Lower leg skin (tissue), 3 donors: ENCODE results near the gene B3GALT5.

Experiments
- POLR2A ChIP-seq, 2 donors: fragments of 450-650 bp; IDR thresholded peaks; one replicate each; pipeline ENCODE4 v1.6.1; 2016 to 2017; ENCODE audit warnings: antibody characterized with exemption in 2 of 2, mild to moderate bottlenecking in 1 of 2, moderate library complexity in 1 of 2
- TF ChIP-seq, protein P1 (sequence below), 3 donors: fragments of 450-650 bp; IDR thresholded peaks; one replicate each; pipeline ENCODE4 v1.5.1; 2016; ENCODE audit warnings: antibody characterized with exemption in 3 of 3, mild to moderate bottlenecking in 3 of 3, moderate library complexity in 2 of 3

DNA sequence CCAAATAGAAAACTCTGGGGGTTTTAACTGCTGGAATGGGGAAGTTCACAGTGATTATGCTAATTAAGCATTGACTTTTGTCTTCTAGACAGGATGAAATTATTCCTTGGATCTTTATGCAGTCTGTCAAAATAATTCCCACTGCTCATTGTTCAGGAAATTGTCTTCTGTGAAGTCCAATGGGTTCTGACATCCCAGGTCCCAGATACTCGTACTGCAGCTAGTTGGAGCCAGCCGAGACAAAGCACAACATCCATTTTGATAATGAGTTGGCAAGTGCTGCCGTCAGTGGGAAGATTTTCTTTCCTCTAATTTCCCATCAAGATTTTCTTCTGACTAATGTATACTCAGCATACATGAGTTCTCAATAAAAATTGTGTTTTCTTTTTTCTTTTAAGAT lies 17.3 kb upstream of the B3GALT5 start:
- TF ChIP-seq, protein P1, sequence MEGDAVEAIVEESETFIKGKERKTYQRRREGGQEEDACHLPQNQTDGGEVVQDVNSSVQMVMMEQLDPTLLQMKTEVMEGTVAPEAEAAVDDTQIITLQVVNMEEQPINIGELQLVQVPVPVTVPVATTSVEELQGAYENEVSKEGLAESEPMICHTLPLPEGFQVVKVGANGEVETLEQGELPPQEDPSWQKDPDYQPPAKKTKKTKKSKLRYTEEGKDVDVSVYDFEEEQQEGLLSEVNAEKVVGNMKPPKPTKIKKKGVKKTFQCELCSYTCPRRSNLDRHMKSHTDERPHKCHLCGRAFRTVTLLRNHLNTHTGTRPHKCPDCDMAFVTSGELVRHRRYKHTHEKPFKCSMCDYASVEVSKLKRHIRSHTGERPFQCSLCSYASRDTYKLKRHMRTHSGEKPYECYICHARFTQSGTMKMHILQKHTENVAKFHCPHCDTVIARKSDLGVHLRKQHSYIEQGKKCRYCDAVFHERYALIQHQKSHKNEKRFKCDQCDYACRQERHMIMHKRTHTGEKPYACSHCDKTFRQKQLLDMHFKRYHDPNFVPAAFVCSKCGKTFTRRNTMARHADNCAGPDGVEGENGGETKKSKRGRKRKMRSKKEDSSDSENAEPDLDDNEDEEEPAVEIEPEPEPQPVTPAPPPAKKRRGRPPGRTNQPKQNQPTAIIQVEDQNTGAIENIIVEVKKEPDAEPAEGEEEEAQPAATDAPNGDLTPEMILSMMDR (IDR thresholded peaks at IDR 0.05): no peak
- TF ChIP-seq POLR2A (IDR thresholded peaks at IDR 0.05): no peak
